Spinal cord (tissue), 10 donors: ENCODE data around the gene UBE2J2. TPM values are rescaled to one million over a fixed set of nuclear protein-coding genes. Genes with fewer than 3 reads are reported as not detected.

Experiments used
- DNase-seq, 6 donors: peaks; one replicate each; pipeline versions ENCODE4 v3.0.0 to v3.0.0-alpha.2; 2013 to 2015; ENCODE audit warnings: low spot score in 6 of 6, low read depth in 4 of 6
- H3K27ac ChIP-seq: one replicate; pipeline ENCODE4 v1.5.1; 2013; ENCODE audit warnings: low read depth, low read length, control low read depth
- H3K27me3 ChIP-seq: one replicate; pipeline ENCODE4 v1.6.1; 2013; ENCODE audit warnings: low read length; ENCODE audit not compliant: control insufficient read depth, insufficient read depth
- H3K36me3 ChIP-seq: one replicate; pipeline ENCODE4 v1.6.1; 2013; ENCODE audit warnings: low read length; ENCODE audit not compliant: control insufficient read depth, insufficient read depth
- H3K4me1 ChIP-seq: one replicate; pipeline ENCODE4 v1.6.1; 2013; ENCODE audit warnings: low read length; ENCODE audit not compliant: control insufficient read depth, insufficient read depth
- H3K4me3 ChIP-seq: one replicate; pipeline ENCODE4 v1.5.1; 2013; ENCODE audit warnings: low read depth, low read length, control low read depth
- H3K9me3 ChIP-seq: one replicate; pipeline ENCODE4 v1.6.1; 2013; ENCODE audit warnings: low read length; ENCODE audit not compliant: control insufficient read depth, insufficient read depth
- WGBS: methylation state at CpG from one replicate; pipeline ENCODE4 v1.1.5; 2013; ENCODE audit warnings: missing lambda C conversion rate; ENCODE audit not compliant: insufficient coverage; 5-methylcytosine and 5-hydroxymethylcytosine counted together
- polyA plus RNA-seq, 2 donors: library from polyadenylated mRNA; unstranded; fragments of 120-200 nt; gene quantifications; one replicate each; pipeline ENCODE4 v1.2.1, GENCODE V29; 2013; ENCODE audit not compliant: insufficient read length in 2 of 2
- total RNA-seq, 2 donors: library from RNA; depleted of rRNA in 1 of 2; stranded (reverse); fragments of 120-200 nt in 1 of 2; fragments of >200 nt in 1 of 2; gene quantifications; one replicate each; pipeline versions ENCODE4 v1.2.3 to v1.2.4, GENCODE V29; 2013 to 2014
- donor health status: healthy.

UBE2J2 gene
- total and polyA plus RNA-seq, 4 donors, result 26.4 to 82.9 (median 54.0) TPM

DNA sequence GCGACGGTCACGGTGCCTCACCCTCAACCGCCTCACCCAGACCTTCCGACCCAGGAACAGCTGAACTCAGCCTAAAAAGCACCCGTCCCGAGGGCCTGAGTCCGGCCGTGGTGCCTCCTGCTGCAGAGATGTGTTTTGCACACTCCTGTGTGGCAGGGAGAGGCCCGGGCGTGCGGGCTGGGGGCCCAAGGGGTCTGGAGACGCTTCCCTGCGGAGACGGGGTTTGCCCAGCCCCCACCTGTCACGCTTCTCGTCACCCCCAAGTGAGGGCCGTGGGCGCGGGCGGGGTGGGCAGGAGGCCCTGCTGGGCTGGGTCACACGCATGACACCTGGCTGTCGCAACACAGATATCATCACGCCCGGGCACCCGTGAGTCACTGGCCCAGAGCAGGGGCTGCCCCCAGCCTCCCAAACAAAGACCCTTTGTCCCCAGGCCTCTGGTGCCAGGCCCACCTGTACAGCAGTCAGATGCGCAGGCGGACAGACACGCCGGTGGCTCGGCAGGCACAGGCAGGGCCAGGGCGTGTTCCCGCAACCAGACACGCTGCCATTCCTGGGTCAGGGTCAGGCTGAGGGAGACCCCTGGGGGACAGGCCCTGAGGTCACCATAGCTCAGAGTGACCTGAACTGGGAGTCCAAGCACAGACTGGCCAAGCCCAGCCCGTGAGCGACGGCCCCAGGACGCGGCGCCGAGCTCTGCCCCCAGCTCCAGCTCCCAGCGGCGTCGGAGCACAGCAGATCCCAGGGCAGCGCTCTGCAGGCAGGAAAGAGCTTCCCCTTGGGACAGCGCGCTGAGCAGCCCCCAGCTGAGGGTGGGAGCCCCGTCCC is 35.6 kb downstream of the UBE2J2 start:
- WGBS, result 45% methylated on average over 48 of the region's 48 CpGs
- Histone ChIP-seq H3K9me3 (no peaks in the 10 kb centered on the region), H3K4me1 (peaks cover 42% of the 10 kb centered on the region), H3K27ac (no peak overlapping the region), H3K4me3 (no peak overlapping the region), H3K36me3 (peaks cover 62% of the 10 kb centered on the region), H3K27me3 (peaks cover 29% of the 10 kb centered on the region)
- no peak for DNase-seq

DNA sequence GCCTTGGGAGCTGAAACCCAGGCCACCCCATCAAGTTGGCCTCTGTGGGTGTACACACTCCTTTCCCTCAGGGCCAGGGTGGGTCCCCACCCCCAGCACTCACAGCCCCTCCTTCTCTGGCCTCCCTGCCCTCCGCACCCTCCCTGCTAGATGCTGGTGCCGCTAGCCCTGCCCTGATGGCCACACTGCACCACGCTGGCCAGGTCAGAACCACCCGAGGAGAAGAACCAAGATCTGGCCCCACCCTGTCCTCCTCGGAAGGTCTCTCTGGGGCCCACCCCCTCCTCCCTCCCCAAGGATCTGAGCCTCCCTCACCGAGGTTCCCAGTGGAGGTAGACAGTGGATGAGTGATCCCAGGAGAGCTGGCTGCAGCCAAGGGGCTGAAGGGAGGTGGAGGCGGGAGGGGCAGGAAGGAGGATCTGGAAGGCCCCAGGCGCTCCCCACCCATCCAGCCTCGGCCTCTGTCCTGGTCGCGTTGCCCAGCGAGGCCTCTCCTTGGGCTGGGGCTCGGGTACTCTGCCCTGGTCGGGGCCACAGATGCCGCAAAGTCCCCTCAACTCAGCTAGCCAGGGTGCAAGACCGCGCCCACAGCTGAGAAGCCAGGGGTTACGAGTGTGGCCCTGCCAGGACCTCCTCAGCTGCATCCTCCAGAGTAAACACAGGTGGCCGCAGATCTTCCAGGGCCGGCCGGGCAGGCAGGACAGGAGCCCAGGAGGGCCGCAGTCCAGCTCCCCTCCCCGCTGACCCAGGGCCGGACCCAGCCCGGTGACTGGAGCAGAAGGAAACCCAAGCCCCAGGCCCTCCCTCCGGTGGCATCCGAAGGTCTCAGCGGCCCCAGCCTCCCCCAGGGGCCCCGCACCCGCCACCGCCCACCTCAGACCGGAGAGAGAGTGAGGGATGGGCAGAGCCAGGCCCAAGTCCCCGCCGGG is 36.4 kb downstream of the UBE2J2 start:
- H3K4me1 ChIP-seq, result peaks cover 48% of the 10 kb centered on the region

DNA sequence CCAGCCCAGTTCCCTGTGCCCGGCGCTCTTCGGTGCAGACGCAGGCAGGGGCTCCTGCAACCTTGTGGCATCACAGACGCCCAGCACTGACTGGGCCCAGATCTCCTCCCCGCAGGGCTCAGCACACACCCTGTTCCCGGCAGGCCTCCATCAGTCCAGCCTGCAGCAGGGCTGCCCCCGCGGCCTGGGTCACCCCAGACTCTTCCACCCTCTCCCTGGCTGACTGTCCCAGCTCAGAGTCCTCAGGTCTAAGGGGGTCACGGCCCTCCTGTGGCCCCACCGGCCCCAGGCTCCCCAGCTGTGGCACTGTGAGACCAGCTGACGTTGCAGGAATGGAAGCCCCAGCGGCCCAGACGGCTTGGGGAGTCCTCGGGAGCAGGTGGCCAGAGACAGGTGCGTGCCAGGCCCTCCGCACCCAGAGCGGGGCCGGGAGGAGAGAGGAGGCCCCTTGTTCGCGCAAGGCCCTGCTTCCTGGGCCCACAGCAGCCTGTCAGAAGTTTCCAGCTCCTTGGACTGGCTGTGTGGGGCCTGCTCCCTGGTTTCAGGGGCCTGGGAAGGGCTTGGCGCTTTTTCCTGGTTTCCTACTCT is 37.4 kb downstream of the UBE2J2 start:
- no peaks in the 10 kb centered on the region for H3K9me3 ChIP-seq
- no peak overlapping the region for H3K4me3 ChIP-seq
- WGBS, result 78% methylated on average over 20 of the region's 22 CpGs
- no peak overlapping the region for H3K27ac ChIP-seq
- no peak for DNase-seq
- H3K36me3 ChIP-seq, result peaks cover 51% of the 10 kb centered on the region
- H3K27me3 ChIP-seq, result peaks cover 29% of the 10 kb centered on the region
- peaks cover 48% of the 10 kb centered on the region for H3K4me1 ChIP-seq

More for the DNA sequence above, 36.4 kb downstream of the UBE2J2 start:
- H3K36me3 ChIP-seq, result peaks cover 58% of the 10 kb centered on the region
- DNase-seq, result no peak
- H3K27me3 ChIP-seq, result peaks cover 29% of the 10 kb centered on the region
- no peaks in the 10 kb centered on the region for H3K9me3 ChIP-seq
- WGBS, result 61% methylated on average over 29 of the region's 34 CpGs
- H3K27ac ChIP-seq, result no peak overlapping the region
- no peak overlapping the region for H3K4me3 ChIP-seq

DNA sequence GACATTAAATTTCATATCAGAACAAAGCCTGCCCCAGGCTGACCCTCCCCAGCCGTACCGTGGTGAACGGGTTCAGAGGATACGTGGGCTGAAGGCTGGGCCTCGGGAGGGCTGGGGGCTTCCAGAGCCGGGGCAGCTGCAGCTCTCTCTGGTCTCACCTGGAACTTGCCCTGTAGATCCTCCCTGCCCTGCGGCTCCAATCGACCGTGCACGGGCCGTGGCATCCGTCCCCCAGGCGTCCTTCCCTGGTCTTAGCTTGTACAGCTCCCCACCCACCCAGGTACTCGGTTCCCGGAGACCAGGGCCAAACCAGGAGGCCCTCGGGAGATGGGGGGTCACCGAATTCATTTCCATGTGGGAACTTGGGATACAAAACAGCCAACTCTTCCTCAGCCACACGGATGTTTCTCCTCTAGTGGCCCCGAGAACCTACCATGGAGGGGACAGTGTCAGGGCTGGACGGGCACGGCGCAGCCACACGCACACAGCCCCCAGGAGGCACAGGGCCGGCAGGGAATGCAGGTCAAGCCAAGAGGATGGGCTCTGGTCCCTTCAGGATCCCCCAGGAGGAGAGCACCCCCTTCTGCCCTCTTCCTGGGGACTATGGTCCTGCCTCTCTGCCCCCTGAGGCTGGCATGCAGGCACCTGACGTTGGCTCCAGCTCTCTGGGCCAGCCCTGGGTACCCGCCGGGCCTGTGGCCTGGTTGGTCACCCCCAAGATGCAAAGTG is 38.5 kb downstream of the UBE2J2 start:
- peaks cover 58% of the 10 kb centered on the region for H3K4me1 ChIP-seq
- H3K27ac ChIP-seq, result no peak overlapping the region
- no peak overlapping the region for H3K4me3 ChIP-seq
- H3K27me3 ChIP-seq, result peaks cover 23% of the 10 kb centered on the region
- H3K9me3 ChIP-seq, result no peaks in the 10 kb centered on the region
- H3K36me3 ChIP-seq, result peaks cover 45% of the 10 kb centered on the region
- WGBS, result 91% methylated on average over 20 of the region's 27 CpGs
- no peak for DNase-seq

DNA sequence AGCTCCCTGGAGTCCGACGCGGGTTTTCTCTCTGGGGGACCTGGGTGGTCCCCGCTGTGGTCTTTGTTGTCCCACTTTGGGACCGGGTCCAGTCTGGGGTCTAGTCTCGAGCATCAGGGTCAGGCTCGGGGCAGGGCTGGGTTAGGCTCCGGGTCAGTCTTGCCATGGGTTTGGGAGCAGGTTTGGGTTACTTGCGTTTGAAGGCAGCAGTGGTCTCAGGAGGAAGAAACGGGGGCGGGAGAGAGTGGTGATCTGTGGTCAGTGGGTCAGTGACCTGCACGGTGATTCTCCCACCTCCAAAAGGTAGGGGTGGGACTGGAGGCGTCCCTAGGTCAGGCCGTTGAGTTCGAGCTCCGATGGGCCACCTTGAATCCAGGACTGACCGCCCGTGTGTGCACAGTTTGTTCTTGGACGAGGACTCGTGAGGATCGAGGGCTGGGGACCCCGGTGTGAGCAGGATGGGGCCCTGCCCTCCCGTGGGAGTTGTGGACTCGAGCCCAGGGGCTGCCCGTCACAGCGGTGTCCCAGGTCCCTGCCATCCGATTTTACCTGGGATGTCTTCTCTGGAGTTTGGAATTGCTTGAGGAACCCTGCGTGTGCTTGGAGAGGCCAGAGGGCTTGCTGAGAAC is 39.4 kb downstream of the UBE2J2 start:
- peaks cover 14% of the 10 kb centered on the region for H3K27me3 ChIP-seq
- DNase-seq, result no peak
- H3K4me3 ChIP-seq, result no peak overlapping the region
- 92% methylated on average over 28 of the region's 28 CpGs for WGBS
- no peak overlapping the region for H3K27ac ChIP-seq
- peaks cover 57% of the 10 kb centered on the region for H3K4me1 ChIP-seq
- peaks cover 50% of the 10 kb centered on the region for H3K36me3 ChIP-seq
- no peaks in the 10 kb centered on the region for H3K9me3 ChIP-seq

DNA sequence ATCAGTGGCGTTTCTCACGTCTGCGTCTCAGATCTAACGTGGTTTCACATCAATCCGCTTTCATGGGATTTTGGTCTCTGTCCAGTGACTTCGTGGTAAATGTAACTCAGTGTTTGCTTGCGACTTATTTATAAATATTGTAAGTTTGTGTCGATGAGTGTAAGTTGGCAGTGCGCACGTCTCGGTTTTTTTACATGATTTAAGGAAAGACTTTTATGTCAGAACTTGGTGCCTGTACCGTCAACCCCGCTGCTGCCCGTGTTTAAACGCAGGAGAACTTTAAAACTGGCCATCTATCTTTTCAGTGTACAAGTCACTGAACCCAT is 40.1 kb downstream of the UBE2J2 start:
- peaks cover 57% of the 10 kb centered on the region for H3K36me3 ChIP-seq
- no peak for DNase-seq
- H3K9me3 ChIP-seq, result no peaks in the 10 kb centered on the region
- no peak overlapping the region for H3K27ac ChIP-seq
- H3K4me1 ChIP-seq, result peaks cover 53% of the 10 kb centered on the region
- H3K4me3 ChIP-seq, result no peak overlapping the region
- peaks cover 8% of the 10 kb centered on the region for H3K27me3 ChIP-seq
- WGBS, result 76% methylated on average over 4 of the region's 15 CpGs

DNA sequence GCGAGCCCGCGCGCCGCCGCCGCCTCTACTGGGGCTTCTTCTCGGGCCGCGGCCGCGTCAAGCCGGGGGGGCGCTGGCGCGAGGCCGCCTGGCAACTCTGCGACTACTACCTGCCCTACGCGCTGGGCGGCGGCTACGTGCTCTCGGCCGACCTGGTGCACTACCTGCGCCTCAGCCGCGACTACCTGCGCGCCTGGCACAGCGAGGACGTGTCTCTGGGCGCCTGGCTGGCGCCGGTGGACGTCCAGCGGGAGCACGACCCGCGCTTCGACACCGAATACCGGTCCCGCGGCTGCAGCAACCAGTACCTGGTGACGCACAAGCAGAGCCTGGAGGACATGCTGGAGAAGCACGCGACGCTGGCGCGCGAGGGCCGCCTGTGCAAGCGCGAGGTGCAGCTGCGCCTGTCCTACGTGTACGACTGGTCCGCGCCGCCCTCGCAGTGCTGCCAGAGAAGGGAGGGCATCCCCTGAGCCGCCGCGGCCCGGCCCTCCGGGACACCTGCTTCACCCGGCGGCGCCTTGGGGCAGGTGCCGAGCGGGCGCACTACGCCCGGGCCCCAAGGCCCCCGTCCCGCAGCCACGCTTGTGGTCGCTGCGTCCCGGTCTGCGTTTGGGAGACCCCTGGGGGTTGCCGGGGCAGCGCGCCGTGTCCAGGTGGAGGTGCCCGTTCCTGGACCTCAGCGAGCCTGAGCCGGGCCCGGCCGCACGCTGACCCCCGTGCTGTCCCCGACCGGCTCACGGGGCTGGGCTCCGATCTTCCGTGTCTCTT is 40.7 kb downstream of the UBE2J2 start:
- H3K9me3 ChIP-seq, result no peaks in the 10 kb centered on the region
- H3K4me3 ChIP-seq, result no peak overlapping the region
- WGBS, result 73% methylated on average over 98 of the region's 98 CpGs
- peaks cover 2% of the 10 kb centered on the region for H3K27me3 ChIP-seq
- peaks cover 47% of the 10 kb centered on the region for H3K4me1 ChIP-seq
- no peak overlapping the region for H3K27ac ChIP-seq
- peaks cover 63% of the 10 kb centered on the region for H3K36me3 ChIP-seq
- DNase-seq, result no peak

DNA sequence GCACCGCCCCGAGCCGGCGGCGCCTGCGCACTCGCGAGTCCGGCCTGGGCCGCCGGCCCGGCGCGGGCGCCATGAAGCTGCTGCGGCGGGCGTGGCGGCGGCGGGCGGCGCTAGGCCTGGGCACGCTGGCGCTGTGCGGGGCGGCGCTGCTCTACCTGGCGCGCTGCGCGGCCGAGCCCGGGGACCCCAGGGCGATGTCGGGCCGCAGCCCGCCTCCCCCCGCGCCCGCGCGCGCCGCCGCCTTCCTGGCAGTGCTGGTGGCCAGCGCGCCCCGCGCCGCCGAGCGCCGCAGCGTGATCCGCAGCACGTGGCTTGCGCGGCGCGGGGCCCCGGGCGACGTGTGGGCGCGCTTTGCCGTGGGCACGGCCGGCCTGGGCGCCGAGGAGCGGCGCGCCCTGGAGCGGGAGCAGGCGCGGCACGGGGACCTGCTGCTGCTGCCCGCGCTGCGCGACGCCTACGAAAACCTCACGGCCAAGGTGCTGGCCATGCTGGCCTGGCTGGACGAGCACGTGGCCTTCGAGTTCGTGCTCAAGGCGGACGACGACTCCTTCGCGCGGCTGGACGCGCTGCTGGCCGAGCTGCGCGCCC is 41.4 kb downstream of the UBE2J2 start, which contains the start of gene B3GALT6:
TSS of gene B3GALT6 (plus strand) at position 30 of the 588 bp plus-strand sequence. CDS start at position 72, 42 bp downstream.
- no peak for DNase-seq
- 4% methylated on average over 100 of the region's 100 CpGs for WGBS
- H3K9me3 ChIP-seq, result no peaks in the 10 kb centered on the region
- peaks cover 70% of the 10 kb centered on the region for H3K36me3 ChIP-seq
- peak within 1 kb of the TSS; percentile 68 for H3K4me3 ChIP-seq
- peaks cover 41% of the 10 kb centered on the region for H3K4me1 ChIP-seq
- peak within 1 kb of the TSS; percentile 61 for H3K27ac ChIP-seq
- H3K27me3 ChIP-seq, result no peaks in the 10 kb centered on the region
